Naive thymus-derived CD4-positive, alpha-beta T cell (primary cell): ENCODE results near the gene JPH3. TPM values are rescaled to one million over a fixed set of nuclear protein-coding genes. Genes with fewer than 3 reads are reported as not detected.
A peak's percentile ranks its signal among the peaks of the same experiment; 100 is the strongest.

Experiments
- ATAC-seq: fragments of 150-1000 bp; cut with Tn5 transposase; 2 replicates; pipeline ENCODE4 v1.10.0; 2021; ENCODE audit warnings: mild to moderate bottlenecking, moderate library complexity
- CTCF ChIA-PET: fragments of 350-600 bp; sonication (Branson Sonifier 250); formaldehyde crosslinking; loops from one replicate; lab custom pipeline; 2021; ENCODE audit warnings: antibody characterized with exemption; lab: Charles Lee
- POLR2A ChIA-PET: fragments of 350-600 bp; sonication (Branson Sonifier 250); formaldehyde crosslinking; loops from one replicate; lab custom pipeline; 2021; ENCODE audit warnings: antibody characterized with exemption, inconsistent platforms; lab: Charles Lee
- DNase-seq, 9 donors: peaks; one replicate each; pipeline versions ENCODE4 v3.0.0 to v3.0.0-alpha.2; 2020 to 2022; ENCODE audit warnings: mixed read lengths in 1 of 9
- H3K27ac ChIP-seq: one replicate; pipeline ENCODE4 v1.7.0; 2013; ENCODE audit warnings: mild to moderate bottlenecking, low read depth, low read length, moderate library complexity
- H3K27me3 ChIP-seq, 2 donors: one replicate each; pipeline ENCODE4 v1.7.0; 2013; ENCODE audit warnings: low read length in 2 of 2, mild to moderate bottlenecking in 2 of 2, moderate library complexity in 2 of 2; ENCODE audit not compliant: control insufficient read depth in 2 of 2, insufficient read depth in 2 of 2
- H3K36me3 ChIP-seq, 3 experiments: 1 replicate in 2 of 3; 2 replicates in 1 of 3; pipeline ENCODE4 v1.7.0; 2013; ENCODE audit warnings: low read length in 3 of 3, mild to moderate bottlenecking in 3 of 3, moderate library complexity in 1 of 3; ENCODE audit not compliant: insufficient read depth in 3 of 3, control insufficient read depth in 2 of 3
- H3K4me1 ChIP-seq, 2 donors: one replicate each; pipeline ENCODE4 v1.7.0; 2013; ENCODE audit warnings: low read length in 2 of 2, mild to moderate bottlenecking in 2 of 2, moderate library complexity in 1 of 2; ENCODE audit not compliant: control insufficient read depth in 2 of 2, insufficient read depth in 2 of 2
- H3K4me3 ChIP-seq: 2 replicates; pipeline ENCODE4 v1.7.0; 2013; ENCODE audit warnings: mild to moderate bottlenecking, low read length
- H3K9me3 ChIP-seq, 3 experiments: 1 replicate in 2 of 3; 2 replicates in 1 of 3; pipeline ENCODE4 v1.7.0; 2013; ENCODE audit warnings: low read length in 3 of 3; ENCODE audit not compliant: control insufficient read depth in 2 of 3
- H3K27ac Mint-ChIP-seq, 9 donors: one replicate each; pipeline ENCODE4 v1.8.0; 2020 to 2022; ENCODE audit warnings: mixed read lengths in 9 of 9, mild to moderate bottlenecking in 8 of 9, moderate library complexity in 5 of 9, inconsistent platforms in 2 of 9
- H3K27me3 Mint-ChIP-seq, 5 donors: one replicate each; pipeline ENCODE4 v1.8.0; 2021 to 2022; ENCODE audit warnings: mixed read lengths in 5 of 5, mild to moderate bottlenecking in 1 of 5
- H3K36me3 Mint-ChIP-seq, 5 donors: one replicate each; pipeline ENCODE4 v1.8.0; 2020 to 2022; ENCODE audit warnings: mixed read lengths in 5 of 5, mild to moderate bottlenecking in 3 of 5, inconsistent platforms in 1 of 5
- H3K4me1 Mint-ChIP-seq, 7 donors: one replicate each; pipeline ENCODE4 v1.8.0; 2020 to 2022; ENCODE audit warnings: mixed read lengths in 7 of 7, mild to moderate bottlenecking in 3 of 7, inconsistent platforms in 1 of 7
- H3K4me3 Mint-ChIP-seq, 10 donors: one replicate each; pipeline ENCODE4 v1.8.0; 2020 to 2022; ENCODE audit warnings: mild to moderate bottlenecking in 10 of 10, mixed read lengths in 10 of 10, moderate library complexity in 6 of 10, inconsistent platforms in 2 of 10
- H3K9me3 Mint-ChIP-seq, 11 donors: one replicate each; pipeline ENCODE4 v1.8.0; 2020 to 2022; ENCODE audit warnings: mixed read lengths in 11 of 11, mild to moderate bottlenecking in 4 of 11, inconsistent platforms in 1 of 11, moderate library complexity in 1 of 11
- intact Hi-C, 2 donors: fragments of 100-400 bp; cut with micrococcal nuclease; formaldehyde crosslinking; loops; one replicate each; pipeline ENCODE4 v1.15.1; 2023
- polyA plus RNA-seq, 2 donors: library from polyadenylated mRNA; unstranded; fragments of 300-500 nt; fragmentation: Illumina TruSeq; gene quantifications; one replicate each; pipeline ENCODE4 v1.2.3, GENCODE V29; 2021
- total RNA-seq, 6 experiments: library from RNA in 5 of 6; stranded (reverse) in 5 of 6; gene quantifications; 1 replicate in 5 of 6; 2 replicates in 1 of 6; pipeline ENCODE4 v1.2.3 and lab custom pipeline; 2021 to 2026

JPH3 gene
- total and polyA plus RNA-seq, 7 experiments from 2014 or later, result not detected

GRCh38 chr16:87559945-87560344, 42.4 kb upstream of the JPH3 start:
- Histone ChIP-seq H3K36me3 (no peaks in the 10 kb centered on the region), H3K4me3 (no peak overlapping the region), H3K9me3 (no peaks in the 10 kb centered on the region), H3K4me1 (no peaks in the 10 kb centered on the region), H3K27ac (no peak overlapping the region), H3K27me3 (no peaks in the 10 kb centered on the region)
- peaks cover 0 to 9% (median 0%) of the 10 kb centered on the region in 7 donors for H3K4me1 Mint-ChIP-seq
- no peak overlapping the region for H3K4me3 Mint-ChIP-seq
- CTCF ChIA-PET, result no interaction called here
- ATAC-seq (no peak), DNase-seq (no peak)
- peak overlapping the region in 1 of 9 donors; percentile 72 for H3K27ac Mint-ChIP-seq
- no peaks in the 10 kb centered on the region for H3K36me3 Mint-ChIP-seq
- POLR2A ChIA-PET, result no interaction called here
- peaks cover 0 to 14% (median 10%) of the 10 kb centered on the region in 5 donors for H3K27me3 Mint-ChIP-seq
- peaks cover 0 to 10% (median 0%) of the 10 kb centered on the region in 11 donors for H3K9me3 Mint-ChIP-seq
- intact Hi-C loops, result no loop called here

- Histone ChIP-seq H3K27me3 (no peaks in the 10 kb centered on the region), H3K4me3 (no peak overlapping the region), H3K4me1 (no peaks in the 10 kb centered on the region), H3K36me3 (no peaks in the 10 kb centered on the region), H3K9me3 (no peaks in the 10 kb centered on the region), H3K27ac (no peak overlapping the region)
- H3K27ac Mint-ChIP-seq, result no peak overlapping the region
- H3K4me1 Mint-ChIP-seq, result peaks cover 0 to 9% (median 0%) of the 10 kb centered on the region in 7 donors
- H3K27me3 Mint-ChIP-seq, result peaks cover 0 to 12% (median 10%) of the 10 kb centered on the region in 5 donors
- H3K9me3 Mint-ChIP-seq, result peaks cover 0 to 10% (median 0%) of the 10 kb centered on the region in 11 donors
- DNase-seq, result no peak
- intact Hi-C loops, result no loop called here
- no peaks in the 10 kb centered on the region for H3K36me3 Mint-ChIP-seq
- no peak overlapping the region for H3K4me3 Mint-ChIP-seq
- peak; percentile 32 for ATAC-seq
- POLR2A ChIA-PET, result no interaction called here
- CTCF ChIA-PET, result no interaction called here
These were observed 41.7 kb upstream of the JPH3 start for GRCh38 chr16:87560428-87561199.

GRCh38 chr16:87561200-87562105, 40.9 kb upstream of the JPH3 start:
- ATAC-seq (no peak), DNase-seq (no peak)
- Mint-ChIP-seq H3K9me3 (peaks cover 0 to 10% (median 0%) of the 10 kb centered on the region in 11 donors), H3K36me3 (no peaks in the 10 kb centered on the region), H3K4me3 (no peak overlapping the region), H3K27me3 (peaks cover 0 to 11% (median 9%) of the 10 kb centered on the region in 5 donors), H3K4me1 (peaks cover 0 to 9% (median 0%) of the 10 kb centered on the region in 7 donors), H3K27ac (no peak overlapping the region)
- H3K36me3 ChIP-seq, result no peaks in the 10 kb centered on the region
- no peaks in the 10 kb centered on the region for H3K27me3 ChIP-seq
- no peak overlapping the region for H3K4me3 ChIP-seq
- H3K4me1 ChIP-seq, result no peaks in the 10 kb centered on the region
- ChIA-PET POLR2A (no interaction called here), CTCF (interaction anchor here (1.5 kb wide), 1 partner anchor 75 kb away, joined by 3 read pairs; no protein-coding TSS in a partner anchor)
- H3K27ac ChIP-seq, result no peak overlapping the region
- H3K9me3 ChIP-seq, result no peaks in the 10 kb centered on the region
- intact Hi-C loops, result no loop called here

GRCh38 chr16:87562201-87562600, 40.1 kb upstream of the JPH3 start:
- ATAC-seq, result no peak
- no peaks in the 10 kb centered on the region for H3K36me3 Mint-ChIP-seq
- peaks cover 0 to 10% (median 0%) of the 10 kb centered on the region in 11 donors for H3K9me3 Mint-ChIP-seq
- no peak overlapping the region for H3K4me3 Mint-ChIP-seq
- DNase-seq, result no peak
- CTCF ChIA-PET, result interaction anchor here (1.5 kb wide), 1 partner anchor 74 kb away, joined by 3 read pairs; no protein-coding TSS in a partner anchor
- intact Hi-C loops, result no loop called here
- POLR2A ChIA-PET, result no interaction called here
- Histone ChIP-seq H3K27ac (no peak overlapping the region), H3K4me1 (no peaks in the 10 kb centered on the region), H3K9me3 (no peaks in the 10 kb centered on the region), H3K27me3 (no peaks in the 10 kb centered on the region), H3K36me3 (no peaks in the 10 kb centered on the region), H3K4me3 (no peak overlapping the region)
- H3K27me3 Mint-ChIP-seq, result peaks cover 0 to 11% (median 9%) of the 10 kb centered on the region in 5 donors
- H3K4me1 Mint-ChIP-seq, result peaks cover 0 to 9% (median 0%) of the 10 kb centered on the region in 7 donors
- no peak overlapping the region for H3K27ac Mint-ChIP-seq

- Mint-ChIP-seq H3K36me3 (no peaks in the 10 kb centered on the region), H3K9me3 (peaks cover 0 to 10% (median 0%) of the 10 kb centered on the region in 11 donors), H3K4me3 (no peak overlapping the region), H3K27me3 (peaks cover 0 to 11% (median 8%) of the 10 kb centered on the region in 5 donors), H3K27ac (no peak overlapping the region), H3K4me1 (peaks cover 0 to 9% (median 0%) of the 10 kb centered on the region in 7 donors)
- POLR2A ChIA-PET, result no interaction called here
- no peaks in the 10 kb centered on the region for H3K27me3 ChIP-seq
- DNase-seq (no peak), ATAC-seq (no peak)
- no peaks in the 10 kb centered on the region for H3K4me1 ChIP-seq
- H3K9me3 ChIP-seq, result no peaks in the 10 kb centered on the region
- H3K36me3 ChIP-seq, result no peaks in the 10 kb centered on the region
- H3K4me3 ChIP-seq, result no peak overlapping the region
- intact Hi-C loops, result no loop called here
- no peak overlapping the region for H3K27ac ChIP-seq
- CTCF ChIA-PET, result interaction anchor here (1.5 kb wide), 1 partner anchor 73 kb away, joined by 3 read pairs; no protein-coding TSS in a partner anchor
These were observed 39.3 kb upstream of the JPH3 start for GRCh38 chr16:87563022-87563421.

- no peak for DNase-seq
- no peaks in the 10 kb centered on the region for H3K4me1 ChIP-seq
- ChIA-PET POLR2A (no interaction called here), CTCF (no interaction called here)
- Mint-ChIP-seq H3K9me3 (peaks cover 0 to 10% (median 0%) of the 10 kb centered on the region in 11 donors), H3K27me3 (peaks cover 0 to 2% (median under 1%) of the 10 kb centered on the region in 5 donors), H3K4me1 (peaks cover 0 to 9% (median 0%) of the 10 kb centered on the region in 7 donors), H3K27ac (peak overlapping the region in 7 of 9 donors; percentile 8 to 86 (median 36)), H3K36me3 (no peaks in the 10 kb centered on the region), H3K4me3 (no peak overlapping the region)
- no peaks in the 10 kb centered on the region for H3K36me3 ChIP-seq
- H3K27me3 ChIP-seq, result no peaks in the 10 kb centered on the region
- H3K4me3 ChIP-seq, result no peak overlapping the region
- no peak for ATAC-seq
- intact Hi-C loops, result no loop called here
- no peaks in the 10 kb centered on the region for H3K9me3 ChIP-seq
- H3K27ac ChIP-seq, result no peak overlapping the region
These were observed 38.4 kb upstream of the JPH3 start for GRCh38 chr16:87563714-87564523.
